Stomach (tissue), 9 donors: ENCODE results near the gene CLDN2. TPM values are rescaled to one million over a fixed set of nuclear protein-coding genes. Genes with fewer than 3 reads are reported as not detected.

ENCODE experiments used
- DNase-seq, 2 donors: peaks; one replicate each; pipeline versions ENCODE4 v3.0.0 to v3.0.0-alpha.2; 2013 to 2019
- H3K27ac ChIP-seq, 5 donors: fragments of 200-600 bp in 4 of 5; sonication (generic) in 4 of 5; one replicate each; pipeline ENCODE4 v1.5.1; 2013 to 2019; ENCODE audit warnings: mild to moderate bottlenecking in 1 of 5, moderate library complexity in 1 of 5
- H3K27me3 ChIP-seq, 3 donors: fragments of 200-600 bp; sonication (generic); one replicate each; pipeline ENCODE4 v1.5.1; 2017 to 2019; ENCODE audit warnings: mixed run types in 1 of 3
- H3K36me3 ChIP-seq, 4 donors: fragments of 200-600 bp; sonication (generic); 1 replicate in 3 of 4; 2 replicates in 1 of 4; pipeline ENCODE4 v1.5.1; 2016 to 2019
- H3K4me1 ChIP-seq, 4 donors: fragments of 200-600 bp; sonication (generic); one replicate each; pipeline ENCODE4 v1.5.1; 2016 to 2019
- H3K4me3 ChIP-seq, 4 donors: fragments of 200-600 bp; sonication (generic) in 3 of 4; one replicate each; pipeline ENCODE4 v1.5.1; 2016 to 2019; ENCODE audit warnings: mild to moderate bottlenecking in 1 of 4
- H3K9me3 ChIP-seq, 4 donors: fragments of 200-600 bp; sonication (generic); one replicate each; pipeline ENCODE4 v1.5.1; 2016 to 2019
- EP300 ChIP-seq: sonication (generic); formaldehyde crosslinking; IDR thresholded peaks from one replicate; pipeline ENCODE4 v1.6.1; 2017; ENCODE audit warnings: antibody characterized with exemption
- POLR2A ChIP-seq, 4 donors: fragments of 450-650 bp; IDR thresholded peaks; one replicate each; pipeline ENCODE4 v1.6.1; 2016; ENCODE audit warnings: antibody characterized with exemption in 4 of 4, control low read depth in 2 of 4, mild to moderate bottlenecking in 1 of 4, moderate library complexity in 1 of 4
- POLR2AphosphoS5 ChIP-seq, 3 donors: sonication (generic); formaldehyde crosslinking; IDR thresholded peaks; one replicate each; pipeline ENCODE4 v1.6.1; 2016; ENCODE audit warnings: antibody characterized with exemption in 3 of 3
- WGBS, 5 donors: extraction: QIAGEN DNeasy Blood & Tissue Kit in 3 of 5; methylation state at CpG; one replicate each; pipeline versions ENCODE4 v1.1.5 to v1.1.7; 2013 to 2018; 5-methylcytosine and 5-hydroxymethylcytosine counted together
- intact Hi-C: fragments of 100-400 bp; cut with DNase I; formaldehyde crosslinking; loops from one replicate; pipeline ENCODE4 v1.15.1; 2023; ENCODE audit warnings: low total_unique reads
- polyA plus RNA-seq, 3 donors: library from polyadenylated mRNA; stranded (reverse); fragments of 200-250 nt; gene quantifications; one replicate each; pipeline ENCODE4 v1.2.3, GENCODE V29; 2013
- total RNA-seq, 5 donors: library from RNA; depleted of rRNA; stranded (reverse); fragments of >200 nt; gene quantifications; one replicate each; pipeline versions ENCODE4 v1.1.0 to v1.2.3, GENCODE V29; 2014 to 2016
- TF ChIP-seq, protein P1 (sequence below), 7 experiments: fragments of 450-650 bp in 4 of 7; fragments of 200-600 bp in 3 of 7; sonication (generic) in 3 of 7; IDR thresholded peaks; one replicate each; pipeline ENCODE4 v1.5.1; 2016 to 2019; ENCODE audit warnings: antibody characterized with exemption in 7 of 7, control low read depth in 2 of 7, mild to moderate bottlenecking in 1 of 7
- donor health status: healthy with polysubstance abuse.
- donor health status: Bipolar disorder and iron deficiency.
- donor health status: healthy.

CLDN2 gene
- total and polyA plus RNA-seq, 8 donors = 0.31 to 3.5 (median 2.4) TPM; not detected in 4

DNA sequence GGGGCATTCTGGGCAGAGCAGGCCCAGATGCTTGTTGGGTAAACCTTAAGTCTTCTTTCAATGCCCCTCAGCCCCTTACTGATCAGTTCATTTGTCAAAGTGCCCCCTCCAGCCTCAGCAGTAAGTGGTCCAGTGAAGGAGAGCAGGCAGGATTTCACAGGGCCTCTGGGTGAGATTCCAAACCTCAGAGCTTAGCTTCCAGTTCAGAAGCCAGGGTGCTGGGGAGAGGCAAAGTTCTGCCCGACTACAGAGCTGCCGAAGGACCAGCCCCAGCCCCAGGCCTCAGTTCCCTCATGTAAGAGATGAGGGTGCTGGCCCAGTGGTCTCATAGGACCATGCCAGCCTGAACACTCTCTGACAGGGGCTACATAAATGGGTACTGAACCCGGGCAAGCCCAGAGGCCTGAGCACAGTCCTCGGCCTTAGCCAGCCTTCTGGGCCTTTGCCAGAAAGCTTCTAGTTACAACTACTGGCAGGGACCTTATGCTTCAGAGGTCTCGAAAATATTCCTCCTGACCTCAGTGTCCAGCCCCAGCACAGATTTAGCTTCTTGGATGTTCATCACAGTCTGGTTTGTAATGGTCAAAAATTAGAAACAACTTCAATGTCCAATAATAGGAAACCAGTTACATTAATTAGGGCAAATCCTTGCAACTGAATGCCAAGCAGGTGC is 16.2 kb upstream of the CLDN2 start:
- Histone ChIP-seq H3K36me3 (no peaks in the 10 kb centered on the region), H3K4me1 (no peaks in the 10 kb centered on the region), H3K9me3 (no peaks in the 10 kb centered on the region), H3K27ac (no peak overlapping the region), H3K4me3 (no peak overlapping the region), H3K27me3 (peaks cover 0 to 7% (median 0%) of the 10 kb centered on the region in 3 donors)
- intact Hi-C loops = no loop called here
- TF ChIP-seq EP300 = no peak
- TF ChIP-seq POLR2AphosphoS5 (IDR thresholded peaks at IDR 0.05) = no peak
- TF ChIP-seq, protein P1, sequence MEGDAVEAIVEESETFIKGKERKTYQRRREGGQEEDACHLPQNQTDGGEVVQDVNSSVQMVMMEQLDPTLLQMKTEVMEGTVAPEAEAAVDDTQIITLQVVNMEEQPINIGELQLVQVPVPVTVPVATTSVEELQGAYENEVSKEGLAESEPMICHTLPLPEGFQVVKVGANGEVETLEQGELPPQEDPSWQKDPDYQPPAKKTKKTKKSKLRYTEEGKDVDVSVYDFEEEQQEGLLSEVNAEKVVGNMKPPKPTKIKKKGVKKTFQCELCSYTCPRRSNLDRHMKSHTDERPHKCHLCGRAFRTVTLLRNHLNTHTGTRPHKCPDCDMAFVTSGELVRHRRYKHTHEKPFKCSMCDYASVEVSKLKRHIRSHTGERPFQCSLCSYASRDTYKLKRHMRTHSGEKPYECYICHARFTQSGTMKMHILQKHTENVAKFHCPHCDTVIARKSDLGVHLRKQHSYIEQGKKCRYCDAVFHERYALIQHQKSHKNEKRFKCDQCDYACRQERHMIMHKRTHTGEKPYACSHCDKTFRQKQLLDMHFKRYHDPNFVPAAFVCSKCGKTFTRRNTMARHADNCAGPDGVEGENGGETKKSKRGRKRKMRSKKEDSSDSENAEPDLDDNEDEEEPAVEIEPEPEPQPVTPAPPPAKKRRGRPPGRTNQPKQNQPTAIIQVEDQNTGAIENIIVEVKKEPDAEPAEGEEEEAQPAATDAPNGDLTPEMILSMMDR (IDR thresholded peaks at IDR 0.05) = no peak
- TF ChIP-seq POLR2A (IDR thresholded peaks at IDR 0.05) = no peak
- 50 to 86% (median 77%) methylated on average over 3 to 5 of the region's 5 CpGs for WGBS, 5 donors
- DNase-seq = no peak

DNA sequence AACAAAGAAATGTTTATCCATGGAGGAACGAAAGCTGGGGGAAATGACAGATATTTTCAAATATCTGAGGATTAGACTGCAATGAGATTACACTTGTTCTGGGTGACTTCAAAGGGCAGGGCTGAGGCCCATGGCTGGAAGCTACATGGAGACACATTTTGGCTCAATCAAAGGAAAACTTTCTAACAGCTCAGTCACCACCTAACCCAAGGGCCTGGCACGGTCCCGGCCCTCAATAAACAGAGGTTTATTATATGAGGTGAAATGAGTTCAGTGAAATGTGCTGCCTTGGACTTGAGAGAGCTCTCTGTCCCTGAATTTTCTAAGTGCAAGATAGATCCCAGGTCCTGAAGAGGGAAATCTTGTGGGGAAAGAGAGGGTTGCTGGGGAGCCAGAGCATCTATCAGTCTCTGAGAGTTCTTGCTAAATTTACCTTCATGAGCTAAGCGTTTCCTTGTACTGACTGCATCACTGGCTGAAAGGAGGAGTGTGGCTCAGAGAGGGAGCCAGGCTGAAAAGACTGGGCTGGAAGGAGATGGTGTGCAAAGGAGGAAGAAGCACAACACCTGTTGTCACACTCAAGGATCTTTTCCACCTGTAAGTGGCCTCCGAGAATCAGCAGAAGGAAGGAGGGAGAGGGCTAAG is 15.0 kb upstream of the CLDN2 start:
- no peaks in the 10 kb centered on the region for H3K4me1 ChIP-seq
- TF ChIP-seq, protein P1 (IDR thresholded peaks at IDR 0.05) = no peak
- no peak for TF ChIP-seq POLR2A (IDR thresholded peaks at IDR 0.05)
- TF ChIP-seq EP300 = no peak
- TF ChIP-seq POLR2AphosphoS5 (IDR thresholded peaks at IDR 0.05) = no peak
- H3K36me3 ChIP-seq = no peaks in the 10 kb centered on the region
- peaks cover 0 to 7% (median 0%) of the 10 kb centered on the region in 3 donors for H3K27me3 ChIP-seq
- H3K27ac ChIP-seq = no peak overlapping the region
- intact Hi-C loops = no loop called here
- 57 to 78% (median 68%) methylated on average over 5 of the region's 5 CpGs for WGBS, 5 donors
- DNase-seq = no peak
- H3K4me3 ChIP-seq = no peak overlapping the region
- no peaks in the 10 kb centered on the region for H3K9me3 ChIP-seq

DNA sequence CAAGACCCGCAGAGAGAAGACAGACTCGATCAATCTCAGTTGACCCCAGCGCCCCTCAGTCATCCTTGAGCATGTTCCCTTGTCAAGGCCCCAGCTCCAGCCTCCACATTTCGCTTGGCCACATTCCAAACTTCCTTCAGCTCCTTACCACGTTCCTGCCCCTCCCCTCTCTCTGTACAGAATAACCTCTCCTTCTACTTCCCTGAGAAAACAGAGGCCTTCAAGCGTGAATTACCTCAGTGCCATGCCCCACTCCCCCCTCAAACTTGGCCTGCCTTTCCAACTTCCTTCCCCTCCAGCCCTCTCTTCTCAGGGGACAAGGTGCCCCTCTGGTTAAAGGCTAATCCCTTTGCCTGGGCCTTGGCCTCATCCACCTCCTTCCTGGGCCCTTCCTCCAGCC is 13.8 kb upstream of the CLDN2 start:
- H3K4me1 ChIP-seq = no peaks in the 10 kb centered on the region
- no peak overlapping the region for H3K4me3 ChIP-seq
- intact Hi-C loops = no loop called here
- WGBS, 5 donors = 40 to 51% (median 47%) methylated on average over 6 of the region's 6 CpGs
- no peaks in the 10 kb centered on the region for H3K9me3 ChIP-seq
- H3K27me3 ChIP-seq = peaks cover 0 to 7% (median 0%) of the 10 kb centered on the region in 3 donors
- peak in 1 of 2 donors; percentile 79 for DNase-seq
- TF ChIP-seq, protein P1 (IDR thresholded peaks at IDR 0.05) = no peak
- TF ChIP-seq POLR2AphosphoS5 (IDR thresholded peaks at IDR 0.05) = no peak
- no peak for TF ChIP-seq EP300
- no peak for TF ChIP-seq POLR2A (IDR thresholded peaks at IDR 0.05)
- no peaks in the 10 kb centered on the region for H3K36me3 ChIP-seq
- H3K27ac ChIP-seq = no peak overlapping the region

DNA sequence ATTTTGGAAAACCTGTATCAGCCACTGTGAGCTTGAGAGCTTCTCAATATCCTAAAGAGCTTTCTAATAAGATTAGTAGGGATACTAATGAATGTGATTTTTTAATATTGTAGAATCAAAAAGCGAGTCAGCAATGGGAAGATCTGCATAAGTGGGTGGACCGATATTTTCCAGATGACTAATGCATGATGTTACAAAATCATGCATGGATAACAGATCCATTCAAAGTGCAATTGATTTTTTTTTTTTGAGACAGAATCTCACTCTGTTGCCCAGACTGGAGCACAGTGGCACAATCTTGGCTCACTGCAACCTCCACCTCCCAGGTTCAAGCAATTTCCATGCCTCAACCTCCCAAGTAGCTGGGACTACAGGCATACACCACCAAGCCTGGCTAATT is 7.3 kb upstream of the CLDN2 start:
- 65 to 83% (median 72%) methylated on average over 2 of the region's 2 CpGs for WGBS, 5 donors
- Histone ChIP-seq H3K27ac (no peak overlapping the region), H3K4me3 (no peak overlapping the region), H3K9me3 (no peaks in the 10 kb centered on the region), H3K27me3 (peaks cover 0 to 4% (median 0%) of the 10 kb centered on the region in 3 donors), H3K36me3 (no peaks in the 10 kb centered on the region), H3K4me1 (no peaks in the 10 kb centered on the region)
- intact Hi-C loops = no loop called here
- TF ChIP-seq, protein P1 (IDR thresholded peaks at IDR 0.05) = no peak
- TF ChIP-seq POLR2A (IDR thresholded peaks at IDR 0.05) = no peak
- DNase-seq = no peak
